H1 (cell line): ENCODE measurements around the gene CST11. TPM values are rescaled to one million over a fixed set of nuclear protein-coding genes. Genes with fewer than 3 reads are reported as not detected.

Experiments used
- ATF3 ChIP-seq: IDR thresholded peaks from 2 replicates; pipeline ENCODE4 v1.6.1; 2011; ENCODE audit warnings: low read depth, mild to moderate bottlenecking, low read length; ENCODE audit not compliant: insufficient read depth
- CHD2 ChIP-seq: IDR thresholded peaks from 2 replicates; pipeline ENCODE4 v1.6.1; 2012; ENCODE audit warnings: low read length, improper control_type of control experiment
- CHD7 ChIP-seq: fragments of 300-600 bp; sonication (generic); IDR thresholded peaks from 2 replicates; pipeline ENCODE4 v1.7.1; 2012; ENCODE audit warnings: low read length, moderate library complexity, mild to moderate bottlenecking, inconsistent platforms; ENCODE audit not compliant: insufficient replicate concordance
- POLR2A ChIP-seq, 2 experiments: IDR thresholded peaks; 1 replicate in 1 of 2; 2 replicates in 1 of 2; pipeline ENCODE4 v1.6.1; 2011; ENCODE audit warnings: low read depth in 2 of 2, low read length in 2 of 2, mild to moderate bottlenecking in 2 of 2; ENCODE audit errors: control extremely low read depth in 1 of 2
- RFX5 ChIP-seq: IDR thresholded peaks from 2 replicates; pipeline ENCODE4 v1.6.1; 2011; ENCODE audit warnings: low read depth, low read length, improper control_type of control experiment, borderline replicate concordance
- SIN3A ChIP-seq, 2 experiments: IDR thresholded peaks in 1 of 2; conservative IDR thresholded peaks in 1 of 2; 2 replicates each; pipeline ENCODE4 v1.6.1; 2011 to 2012; ENCODE audit warnings: low read length in 2 of 2, improper control_type of control experiment in 1 of 2, low read depth in 1 of 2, mild to moderate bottlenecking in 1 of 2
- SRF ChIP-seq: IDR thresholded peaks from 2 replicates; pipeline ENCODE4 v1.6.1; 2011; ENCODE audit warnings: mild to moderate bottlenecking, low read depth, low read length, moderate library complexity
- TAF7 ChIP-seq: optimal IDR thresholded peaks from 2 replicates; pipeline ENCODE3; 2011; ENCODE audit warnings: low read depth, mild to moderate bottlenecking, inconsistent platforms, low read length, moderate library complexity, borderline replicate concordance
- TCF12 ChIP-seq: IDR thresholded peaks from 2 replicates; pipeline ENCODE4 v1.6.1; 2011; ENCODE audit warnings: low read depth, mild to moderate bottlenecking, low read length
- polyA plus RNA-seq, 7 experiments: library from polyadenylated mRNA; depleted of rRNA in 3 of 7; stranded (reverse) in 5 of 7; unstranded in 2 of 7; fragments of >200 nt in 5 of 7; fragments of 200-250 nt in 2 of 7; gene quantifications; 1 replicate in 5 of 7; 2 replicates in 1 of 7; 4 replicates in 1 of 7; pipeline versions ENCODE4 v1.2.1 to v1.2.3, GENCODE V29; 2011 to 2013; ENCODE audit warnings: missing spikeins in 2 of 7, mixed read lengths in 2 of 7
- total RNA-seq: library from RNA; stranded (reverse); fragmentation: NEBNext Ultra II Directional; extraction: Animal tissue kit (Norgen Biotek cat#: 25700); gene quantifications from 2 replicates; pipeline ENCODE4 v1.2.1, GENCODE V29; 2021

CST11 gene
- total and polyA plus RNA-seq, 2 of the 8 experiments (the other 6 are each of a cell fraction or from before 2014, with no cell fraction given), result 2.0 TPM; not detected in 1

GRCh38 chr20:23419995-23420901 lies 32.4 kb downstream of the CST11 start (continued):
- TF ChIP-seq CHD7 (no peak), SRF (no peak), POLR2A (IDR thresholded peaks at IDR 0.05; ENCODE audit: control extremely low read depth in 1 of 2, low read depth in 2 of 2, low read length in 2 of 2) (no peak), TAF7 (no peak), CHD2 (no peak), ATF3 (no peak), SIN3A (conservative IDR thresholded peaks at IDR 0.05 in 1 of 2, IDR thresholded peaks at IDR 0.05 in 1 of 2; ENCODE audit: low read depth in 1 of 2, low read length in 2 of 2) (no peak), RFX5 (no peak), TCF12 (no peak)
